Sigmoid colon (tissue), 4 donors: Measurements from ENCODE around the gene FSHB.

Experiments
- CTCF ChIP-seq, 4 experiments: fragments of 450-650 bp in 3 of 4; fragments of 200-600 bp in 1 of 4; IDR thresholded peaks; one replicate each; pipeline ENCODE4 v1.5.1; 2016 to 2019; ENCODE audit warnings: antibody characterized with exemption in 4 of 4, mild to moderate bottlenecking in 3 of 4, moderate library complexity in 2 of 4
- POLR2A ChIP-seq, 2 donors: fragments of 450-650 bp; IDR thresholded peaks; one replicate each; pipeline ENCODE4 v1.6.1; 2016; ENCODE audit warnings: antibody characterized with exemption in 2 of 2, mild to moderate bottlenecking in 2 of 2, moderate library complexity in 2 of 2
- POLR2AphosphoS5 ChIP-seq, 4 donors: sonication (generic); formaldehyde crosslinking; IDR thresholded peaks; one replicate each; pipeline ENCODE4 v1.6.1; 2017; ENCODE audit warnings: antibody characterized with exemption in 4 of 4

- TF ChIP-seq CTCF (IDR thresholded peaks at IDR 0.05) (no peak), POLR2A (IDR thresholded peaks at IDR 0.05) (no peak), POLR2AphosphoS5 (IDR thresholded peaks at IDR 0.05) (no peak)
Observed at GRCh38 chr11:30192620-30193019, 38.2 kb upstream of the FSHB start.
